ENCODE measurements around the gene PSD2. TPM values are rescaled to one million over a fixed set of nuclear protein-coding genes. Genes with fewer than 3 reads are reported as not detected.

The PSD2 gene
- total RNA-seq, 1 donor from 2014 or later = 0.25 TPM

GRCh38 chr5:139854953-139855352 lies 59.3 kb downstream of the PSD2 start:
- no peak for FAIRE-seq
- Mint-ChIP-seq H3K4me3 (ENCODE audit: unreplicated experiment) (no peak overlapping the region), H3K27ac (ENCODE audit: unreplicated experiment) (no peak overlapping the region), H3K27me3 (ENCODE audit: low read depth, unreplicated experiment) (peaks cover 34% of the 10 kb centered on the region), H3K4me1 (ENCODE audit: low read depth, unreplicated experiment) (no peaks in the 10 kb centered on the region), H3K36me3 (ENCODE audit: low read depth, unreplicated experiment) (peaks cover 3% of the 10 kb centered on the region), H3K9me3 (ENCODE audit: unreplicated experiment) (no peaks in the 10 kb centered on the region)
- no peak for DNase-seq (ENCODE audit: low read depth)
- H3K79me2 ChIP-seq (ENCODE audit: insufficient read depth, low read length) = no peaks in the 10 kb centered on the region
- no peak overlapping the region for H3K27ac ChIP-seq (ENCODE audit: low read depth, low read length)
- H3K9ac ChIP-seq (ENCODE audit: low read length) = no peak overlapping the region
- H2AFZ ChIP-seq (ENCODE audit: low read depth, low read length) = no peak overlapping the region
- H3K4me3 ChIP-seq (ENCODE audit: insufficient read depth, low read depth, low read length) = no peak overlapping the region
- H3K27me3 ChIP-seq (ENCODE audit: insufficient read depth, low read length) = peaks cover 9% of the 10 kb centered on the region
- H3K9me3 ChIP-seq (ENCODE audit: insufficient read depth, low read depth, low read length) = no peaks in the 10 kb centered on the region
- H4K20me1 ChIP-seq (ENCODE audit: insufficient read depth, low read length) = no peaks in the 10 kb centered on the region
- no peaks in the 10 kb centered on the region for H3K36me3 ChIP-seq (ENCODE audit: insufficient read depth, low read length)
- H3K4me2 ChIP-seq (ENCODE audit: low read length) = no peak overlapping the region
- TF ChIP-seq CTCF (IDR thresholded peaks at IDR 0.05; ENCODE audit: insufficient read depth, low read depth, low read length) (no peak), EZH2 (IDR thresholded peaks at IDR 0.05; ENCODE audit: insufficient read depth, low read length) (no peak)
- no peaks in the 10 kb centered on the region for H3K4me1 ChIP-seq (ENCODE audit: insufficient read depth, low read length)

- Mint-ChIP-seq H3K4me3 (ENCODE audit: unreplicated experiment) (no peak overlapping the region), H3K4me1 (ENCODE audit: low read depth, unreplicated experiment) (no peaks in the 10 kb centered on the region), H3K27me3 (ENCODE audit: low read depth, unreplicated experiment) (peaks cover 32% of the 10 kb centered on the region), H3K27ac (ENCODE audit: unreplicated experiment) (no peak overlapping the region), H3K36me3 (ENCODE audit: low read depth, unreplicated experiment) (peaks cover 3% of the 10 kb centered on the region), H3K9me3 (ENCODE audit: unreplicated experiment) (no peaks in the 10 kb centered on the region)
- Histone ChIP-seq H3K27ac (ENCODE audit: low read depth, low read length) (no peak overlapping the region), H2AFZ (ENCODE audit: low read depth, low read length) (no peak overlapping the region), H3K4me3 (ENCODE audit: insufficient read depth, low read depth, low read length) (no peak overlapping the region), H3K27me3 (ENCODE audit: insufficient read depth, low read length) (peaks cover 9% of the 10 kb centered on the region), H3K79me2 (ENCODE audit: insufficient read depth, low read length) (no peaks in the 10 kb centered on the region), H3K9me3 (ENCODE audit: insufficient read depth, low read depth, low read length) (no peaks in the 10 kb centered on the region), H3K36me3 (ENCODE audit: insufficient read depth, low read length) (no peaks in the 10 kb centered on the region), H3K9ac (ENCODE audit: low read length) (no peak overlapping the region), H4K20me1 (ENCODE audit: insufficient read depth, low read length) (no peaks in the 10 kb centered on the region), H3K4me2 (ENCODE audit: low read length) (no peak overlapping the region), H3K4me1 (ENCODE audit: insufficient read depth, low read length) (no peaks in the 10 kb centered on the region)
- TF ChIP-seq CTCF (IDR thresholded peaks at IDR 0.05; ENCODE audit: insufficient read depth, low read depth, low read length) = no peak
- TF ChIP-seq EZH2 (IDR thresholded peaks at IDR 0.05; ENCODE audit: insufficient read depth, low read length) = no peak
- FAIRE-seq (no peak), DNase-seq (ENCODE audit: low read depth) (no peak)
These were observed 59.8 kb downstream of the PSD2 start for GRCh38 chr5:139855451-139855850.

GRCh38 chr5:139855946-139856540 lies 60.4 kb downstream of the PSD2 start:
- Histone ChIP-seq H3K4me2 (ENCODE audit: low read length) (no peak overlapping the region), H3K4me3 (ENCODE audit: insufficient read depth, low read depth, low read length) (no peak overlapping the region), H2AFZ (ENCODE audit: low read depth, low read length) (no peak overlapping the region), H4K20me1 (ENCODE audit: insufficient read depth, low read length) (no peaks in the 10 kb centered on the region), H3K36me3 (ENCODE audit: insufficient read depth, low read length) (no peaks in the 10 kb centered on the region), H3K9ac (ENCODE audit: low read length) (no peak overlapping the region), H3K27ac (ENCODE audit: low read depth, low read length) (no peak overlapping the region), H3K4me1 (ENCODE audit: insufficient read depth, low read length) (no peaks in the 10 kb centered on the region), H3K9me3 (ENCODE audit: insufficient read depth, low read depth, low read length) (no peaks in the 10 kb centered on the region), H3K27me3 (ENCODE audit: insufficient read depth, low read length) (peaks cover 12% of the 10 kb centered on the region), H3K79me2 (ENCODE audit: insufficient read depth, low read length) (no peaks in the 10 kb centered on the region)
- no peak overlapping the region for H3K27ac Mint-ChIP-seq (ENCODE audit: unreplicated experiment)
- peaks cover 34% of the 10 kb centered on the region for H3K27me3 Mint-ChIP-seq (ENCODE audit: low read depth, unreplicated experiment)
- peaks cover 1% of the 10 kb centered on the region for H3K36me3 Mint-ChIP-seq (ENCODE audit: low read depth, unreplicated experiment)
- DNase-seq (ENCODE audit: low read depth) (no peak), FAIRE-seq (no peak)
- no peaks in the 10 kb centered on the region for H3K4me1 Mint-ChIP-seq (ENCODE audit: low read depth, unreplicated experiment)
- no peak for TF ChIP-seq EZH2 (IDR thresholded peaks at IDR 0.05; ENCODE audit: insufficient read depth, low read length)
- no peak for TF ChIP-seq CTCF (IDR thresholded peaks at IDR 0.05; ENCODE audit: insufficient read depth, low read depth, low read length)
- no peak overlapping the region for H3K4me3 Mint-ChIP-seq (ENCODE audit: unreplicated experiment)
- no peaks in the 10 kb centered on the region for H3K9me3 Mint-ChIP-seq (ENCODE audit: unreplicated experiment)

Data from astrocyte (in vitro differentiated cells and primary cell).